ENCODE results near the gene TRAF7.

DNA sequence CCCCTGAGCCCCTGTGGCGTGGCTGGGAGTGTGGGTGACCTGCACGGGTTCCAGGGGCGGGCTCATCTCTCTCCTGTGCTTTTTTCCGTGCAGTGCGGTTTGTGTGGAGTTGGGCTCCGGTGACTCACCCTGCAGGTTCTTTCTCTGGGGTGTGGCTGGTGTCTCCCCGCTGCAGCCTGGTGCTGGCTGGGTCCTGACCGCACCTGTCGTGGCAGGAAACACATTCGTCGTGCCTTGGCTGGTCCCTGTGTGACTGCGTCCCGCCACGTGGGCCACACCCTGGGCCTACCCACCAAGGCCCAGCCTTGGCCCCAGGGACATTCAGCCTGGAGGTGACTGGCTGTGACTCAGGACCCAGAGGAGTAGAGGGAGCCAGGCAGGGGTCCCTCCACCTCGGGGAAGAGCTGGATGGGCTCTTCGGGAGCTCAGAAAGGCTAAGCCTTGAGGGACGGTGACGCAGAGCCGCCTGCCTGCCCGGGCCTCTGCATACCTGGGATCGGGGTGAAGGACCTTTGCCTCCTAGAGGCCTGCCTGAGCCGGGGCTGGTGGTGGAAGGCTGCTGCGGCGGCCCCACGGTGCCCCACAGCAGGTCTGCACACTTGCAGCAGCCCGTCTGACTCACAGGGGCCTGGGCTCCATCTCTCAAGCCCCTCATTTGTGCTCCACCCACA, 7.8 kb downstream of the TRAF7 start:
- TF ChIP-seq, protein P1, sequence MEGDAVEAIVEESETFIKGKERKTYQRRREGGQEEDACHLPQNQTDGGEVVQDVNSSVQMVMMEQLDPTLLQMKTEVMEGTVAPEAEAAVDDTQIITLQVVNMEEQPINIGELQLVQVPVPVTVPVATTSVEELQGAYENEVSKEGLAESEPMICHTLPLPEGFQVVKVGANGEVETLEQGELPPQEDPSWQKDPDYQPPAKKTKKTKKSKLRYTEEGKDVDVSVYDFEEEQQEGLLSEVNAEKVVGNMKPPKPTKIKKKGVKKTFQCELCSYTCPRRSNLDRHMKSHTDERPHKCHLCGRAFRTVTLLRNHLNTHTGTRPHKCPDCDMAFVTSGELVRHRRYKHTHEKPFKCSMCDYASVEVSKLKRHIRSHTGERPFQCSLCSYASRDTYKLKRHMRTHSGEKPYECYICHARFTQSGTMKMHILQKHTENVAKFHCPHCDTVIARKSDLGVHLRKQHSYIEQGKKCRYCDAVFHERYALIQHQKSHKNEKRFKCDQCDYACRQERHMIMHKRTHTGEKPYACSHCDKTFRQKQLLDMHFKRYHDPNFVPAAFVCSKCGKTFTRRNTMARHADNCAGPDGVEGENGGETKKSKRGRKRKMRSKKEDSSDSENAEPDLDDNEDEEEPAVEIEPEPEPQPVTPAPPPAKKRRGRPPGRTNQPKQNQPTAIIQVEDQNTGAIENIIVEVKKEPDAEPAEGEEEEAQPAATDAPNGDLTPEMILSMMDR (IDR thresholded peaks at IDR 0.05; ENCODE audit: low read length), result no peak
- TF ChIP-seq EZH2 (IDR thresholded peaks at IDR 0.05; ENCODE audit: borderline replicate concordance, low read length), result no peak
